WI38 (cell line): ENCODE data around the gene ANKLE1.

ENCODE experiments used
- H3K4me3 ChIP-seq: 2 replicates; pipeline ENCODE4 v1.5.1; 2011; ENCODE audit warnings: low read depth, mild to moderate bottlenecking, control low read depth, low read length
- TF ChIP-seq, protein P1 (sequence below): IDR thresholded peaks from 2 replicates; pipeline ENCODE4 v1.5.1; 2012; ENCODE audit warnings: low read depth, mild to moderate bottlenecking, control low read depth, low read length

The ANKLE1 gene

DNA sequence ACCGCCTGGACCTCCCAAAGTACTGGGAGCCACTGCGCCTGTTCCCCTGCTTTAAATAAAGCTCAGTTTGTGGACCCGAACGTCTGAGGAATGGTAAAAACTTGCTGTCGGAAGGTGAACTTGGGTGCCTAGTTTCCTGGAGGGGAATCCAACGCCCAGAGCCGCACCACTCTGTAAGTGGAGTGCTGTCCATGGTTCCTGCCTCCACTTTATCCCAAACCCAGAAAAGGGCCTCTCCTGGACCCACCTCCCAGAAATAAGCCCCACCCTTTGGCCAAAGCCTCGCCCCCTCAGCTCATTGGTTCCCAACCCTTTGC is 50.6 kb downstream of the ANKLE1 start:
- H3K4me3 ChIP-seq: no peak overlapping the region
- TF ChIP-seq, protein P1, sequence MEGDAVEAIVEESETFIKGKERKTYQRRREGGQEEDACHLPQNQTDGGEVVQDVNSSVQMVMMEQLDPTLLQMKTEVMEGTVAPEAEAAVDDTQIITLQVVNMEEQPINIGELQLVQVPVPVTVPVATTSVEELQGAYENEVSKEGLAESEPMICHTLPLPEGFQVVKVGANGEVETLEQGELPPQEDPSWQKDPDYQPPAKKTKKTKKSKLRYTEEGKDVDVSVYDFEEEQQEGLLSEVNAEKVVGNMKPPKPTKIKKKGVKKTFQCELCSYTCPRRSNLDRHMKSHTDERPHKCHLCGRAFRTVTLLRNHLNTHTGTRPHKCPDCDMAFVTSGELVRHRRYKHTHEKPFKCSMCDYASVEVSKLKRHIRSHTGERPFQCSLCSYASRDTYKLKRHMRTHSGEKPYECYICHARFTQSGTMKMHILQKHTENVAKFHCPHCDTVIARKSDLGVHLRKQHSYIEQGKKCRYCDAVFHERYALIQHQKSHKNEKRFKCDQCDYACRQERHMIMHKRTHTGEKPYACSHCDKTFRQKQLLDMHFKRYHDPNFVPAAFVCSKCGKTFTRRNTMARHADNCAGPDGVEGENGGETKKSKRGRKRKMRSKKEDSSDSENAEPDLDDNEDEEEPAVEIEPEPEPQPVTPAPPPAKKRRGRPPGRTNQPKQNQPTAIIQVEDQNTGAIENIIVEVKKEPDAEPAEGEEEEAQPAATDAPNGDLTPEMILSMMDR: no peak

DNA sequence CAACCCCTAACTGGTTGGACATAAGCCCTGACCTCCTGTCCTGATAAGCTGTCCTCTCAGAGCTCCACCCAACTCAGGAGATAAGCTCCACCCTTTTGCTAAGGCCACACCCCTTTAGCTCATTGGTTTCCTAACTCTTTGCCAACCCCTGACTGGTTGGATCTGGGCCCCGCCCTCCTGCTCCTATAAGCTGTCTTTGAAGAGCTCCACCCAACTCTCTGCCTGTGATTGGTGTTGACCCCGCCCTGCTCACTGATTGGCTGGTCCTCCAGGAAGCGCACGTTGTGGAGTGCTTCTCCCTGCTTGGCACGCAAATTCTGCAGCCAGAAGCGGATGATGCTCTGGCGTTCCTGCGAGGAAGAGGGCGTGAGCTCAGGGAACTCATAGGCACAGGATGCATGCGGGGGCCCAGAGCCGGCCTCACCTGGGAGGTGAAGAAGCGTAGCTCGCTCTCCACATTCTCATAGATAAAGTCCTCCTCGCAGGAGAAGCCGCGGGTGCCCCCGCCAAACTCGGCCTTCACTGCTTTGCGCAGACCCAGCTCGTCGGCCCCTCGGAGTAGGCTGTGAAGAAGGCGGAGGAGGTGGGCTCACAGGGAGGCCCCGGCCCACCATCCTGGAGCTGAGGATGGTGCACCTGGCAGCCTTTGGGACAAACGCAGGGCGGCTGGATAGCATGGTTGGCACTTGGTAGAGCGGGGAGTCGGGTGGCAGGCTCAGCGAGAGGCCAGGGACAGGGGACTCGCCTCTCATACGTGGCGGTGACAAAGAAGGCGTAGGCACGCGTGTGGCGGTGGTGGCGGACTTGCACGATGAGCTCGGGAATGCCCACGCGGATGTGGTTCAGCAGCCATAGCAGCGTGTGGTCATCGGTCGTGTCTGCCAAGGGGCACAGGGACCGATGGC is 51.2 kb downstream of the ANKLE1 start:
- no peak overlapping the region for H3K4me3 ChIP-seq

DNA sequence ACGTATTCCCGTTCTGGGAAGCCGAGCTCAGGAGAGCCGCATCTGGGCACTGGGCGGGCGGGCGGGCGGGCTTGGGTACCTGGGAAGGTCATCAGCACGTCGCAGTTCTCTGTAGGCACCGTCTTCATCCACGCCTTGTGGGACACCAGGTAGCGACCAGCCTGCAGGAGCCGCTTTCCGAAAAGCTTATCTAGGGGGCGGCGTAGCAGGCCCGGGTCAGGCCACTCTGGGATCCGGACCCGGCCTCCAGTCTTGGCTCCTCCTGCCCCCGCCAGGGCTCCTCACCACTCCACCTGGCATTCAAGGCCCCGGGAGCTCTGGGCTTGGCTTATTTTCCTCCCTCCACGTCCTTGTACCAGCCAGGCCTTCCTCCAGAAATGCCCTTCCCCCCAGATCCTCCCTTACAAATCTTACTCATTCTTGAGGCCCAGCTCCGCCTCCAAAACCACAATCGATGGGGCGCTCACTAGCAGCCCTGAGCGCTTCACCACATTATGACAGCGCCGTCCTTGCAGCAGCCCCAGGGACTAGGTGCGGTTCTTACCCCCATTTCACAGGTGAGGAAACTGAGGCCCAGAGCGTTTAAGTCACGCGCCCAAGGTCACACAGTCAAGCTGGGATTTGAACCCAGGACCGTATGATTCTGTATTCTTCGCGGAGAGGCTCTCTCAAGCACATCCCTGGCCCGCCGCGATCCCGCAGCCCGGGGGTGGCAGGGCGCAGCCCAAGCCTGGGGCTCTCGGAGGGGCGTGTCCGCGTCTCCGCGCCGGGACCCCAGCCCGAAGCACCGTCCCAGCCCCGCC is 52.1 kb downstream of the ANKLE1 start:
- H3K4me3 ChIP-seq: peak overlapping the region; percentile 82

More for the DNA sequence above, 51.2 kb downstream of the ANKLE1 start:
- TF ChIP-seq, protein P1: no peak

DNA sequence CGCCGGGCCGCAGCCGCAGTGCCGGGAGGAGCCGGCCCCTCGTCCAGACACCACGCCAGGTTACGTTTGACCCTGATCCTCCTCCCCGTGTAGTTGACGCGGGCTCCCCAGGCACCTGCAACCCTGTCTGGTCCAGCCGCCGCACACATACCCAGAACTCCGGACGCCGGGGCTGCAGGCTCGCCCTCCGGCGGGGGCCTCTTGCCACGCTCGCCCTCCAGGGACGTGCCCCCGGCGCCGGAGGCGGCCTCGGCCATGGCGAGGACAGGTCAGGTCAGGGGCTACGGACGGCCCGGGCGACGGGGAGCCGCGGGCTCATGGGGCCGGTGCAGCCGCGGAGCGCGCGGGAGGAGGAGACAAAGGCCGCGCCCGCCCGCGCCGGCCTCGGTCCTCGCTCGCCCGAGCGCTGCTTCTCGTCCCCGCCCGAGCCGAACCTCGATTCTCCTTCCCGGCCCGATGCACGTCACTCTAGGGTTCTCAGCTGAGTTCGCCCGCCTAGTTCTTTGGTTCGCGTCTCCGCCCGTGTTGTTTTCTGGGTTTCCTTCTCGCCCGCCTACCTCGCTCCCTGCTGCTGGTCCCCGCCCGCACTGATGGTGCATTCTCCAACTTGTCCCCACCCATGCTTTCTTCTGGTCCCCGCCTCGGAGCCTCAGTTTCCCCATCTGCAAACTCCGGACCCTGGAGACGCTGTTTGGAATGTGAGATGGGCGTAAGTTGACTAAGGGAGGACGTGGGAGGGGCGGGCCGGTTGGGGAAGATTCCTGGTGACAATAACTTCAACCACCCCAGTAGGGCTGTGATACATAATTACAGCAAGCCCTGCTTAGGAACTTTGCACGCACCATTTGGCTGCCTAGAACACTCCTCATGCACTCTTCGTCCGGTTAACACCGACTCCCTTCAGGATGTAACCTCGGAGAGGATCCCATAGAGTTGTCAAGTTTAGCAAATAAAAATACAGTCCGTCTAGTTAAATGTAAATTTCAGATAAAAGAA is 53.0 kb downstream of the ANKLE1 start, which contains the start of gene ANO8:
TSS of gene ANO8 (minus strand) at position 442 of the 996 bp plus-strand sequence. CDS start at position 257, 185 bp downstream.
- H3K4me3 ChIP-seq: peak within 1 kb of the TSS; percentile 82
- TF ChIP-seq, protein P1: no peak

More for the DNA sequence above, 52.1 kb downstream of the ANKLE1 start:
- TF ChIP-seq, protein P1: no peak

DNA sequence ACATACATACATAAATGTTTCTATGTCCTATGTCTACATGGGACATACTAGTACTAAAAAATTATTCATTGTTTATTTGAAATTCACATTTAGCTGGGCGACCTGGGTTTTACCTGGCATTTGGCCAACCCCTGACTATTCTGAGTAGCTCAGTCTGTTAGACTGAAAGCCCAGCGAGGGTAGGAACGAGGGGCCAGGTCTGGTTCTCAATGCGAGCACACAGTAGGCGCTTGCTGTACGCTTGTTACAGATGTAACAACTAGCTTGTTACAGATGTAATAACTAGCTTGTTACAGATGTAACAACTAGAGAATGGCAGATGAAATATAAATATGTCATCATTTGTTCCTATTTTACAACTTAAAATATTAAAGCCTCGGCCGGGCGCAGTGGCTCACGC is 53.9 kb downstream of the ANKLE1 start:
- no peak overlapping the region for H3K4me3 ChIP-seq
- TF ChIP-seq, protein P1: no peak
